CD1c-positive myeloid dendritic cell (primary cell): Measurements from ENCODE around the gene AP2B1.

Experiments
- DNase-seq: peaks from one replicate; pipeline ENCODE4 v3.0.0-alpha.2; 2016; ENCODE audit errors: extremely low spot score

Gene AP2B1

DNA sequence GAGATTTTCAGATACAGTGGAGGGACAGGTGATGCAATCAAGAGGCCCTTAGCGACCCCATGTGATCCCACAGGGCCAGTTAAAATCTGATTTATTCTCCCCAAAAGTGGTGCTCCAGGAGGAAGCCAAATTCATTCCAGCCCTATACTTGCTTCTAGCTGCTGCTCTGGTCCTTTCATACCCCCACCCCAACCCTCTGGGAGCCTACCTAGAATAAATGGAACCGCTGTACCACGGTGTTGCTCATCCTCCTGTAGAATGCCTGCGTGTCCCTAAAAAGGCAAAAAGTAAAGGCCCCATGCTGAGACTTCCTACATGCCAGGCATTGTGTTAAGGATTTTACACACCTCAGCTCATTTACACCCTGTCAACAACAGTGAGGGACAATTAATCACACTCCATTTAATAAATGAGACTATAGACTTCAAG lies 142.3 kb downstream of the AP2B1 start:
- no peak for DNase-seq

DNA sequence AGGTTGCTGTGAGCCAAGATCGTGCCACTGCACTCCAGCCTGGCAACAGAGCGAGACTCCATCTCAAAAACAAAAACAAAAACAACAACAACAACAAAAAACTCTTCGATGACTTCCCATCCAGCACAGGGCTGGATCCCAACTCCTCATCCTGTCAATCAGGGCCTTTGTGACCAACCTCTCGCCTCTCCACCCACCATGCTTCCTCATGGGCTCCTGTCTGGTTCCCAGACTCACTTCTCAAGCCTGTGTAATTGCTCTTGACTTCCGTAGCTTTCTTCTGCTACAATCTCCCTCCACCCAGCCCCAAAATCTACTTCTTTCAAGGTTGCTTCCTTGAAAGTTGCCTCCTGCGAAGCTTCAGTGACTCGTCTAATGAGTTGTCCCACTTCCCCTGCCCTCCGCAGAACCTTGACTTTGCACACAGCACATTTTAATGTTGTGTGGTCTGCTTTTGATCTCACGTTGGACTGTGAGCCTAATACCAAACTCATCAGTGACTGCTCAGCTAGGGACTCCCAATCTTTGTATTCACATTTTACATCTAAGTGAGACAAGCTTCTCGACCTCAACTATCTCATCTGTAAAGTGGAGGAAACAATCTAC lies 143.4 kb downstream of the AP2B1 start:
- DNase-seq: no peak

DNA sequence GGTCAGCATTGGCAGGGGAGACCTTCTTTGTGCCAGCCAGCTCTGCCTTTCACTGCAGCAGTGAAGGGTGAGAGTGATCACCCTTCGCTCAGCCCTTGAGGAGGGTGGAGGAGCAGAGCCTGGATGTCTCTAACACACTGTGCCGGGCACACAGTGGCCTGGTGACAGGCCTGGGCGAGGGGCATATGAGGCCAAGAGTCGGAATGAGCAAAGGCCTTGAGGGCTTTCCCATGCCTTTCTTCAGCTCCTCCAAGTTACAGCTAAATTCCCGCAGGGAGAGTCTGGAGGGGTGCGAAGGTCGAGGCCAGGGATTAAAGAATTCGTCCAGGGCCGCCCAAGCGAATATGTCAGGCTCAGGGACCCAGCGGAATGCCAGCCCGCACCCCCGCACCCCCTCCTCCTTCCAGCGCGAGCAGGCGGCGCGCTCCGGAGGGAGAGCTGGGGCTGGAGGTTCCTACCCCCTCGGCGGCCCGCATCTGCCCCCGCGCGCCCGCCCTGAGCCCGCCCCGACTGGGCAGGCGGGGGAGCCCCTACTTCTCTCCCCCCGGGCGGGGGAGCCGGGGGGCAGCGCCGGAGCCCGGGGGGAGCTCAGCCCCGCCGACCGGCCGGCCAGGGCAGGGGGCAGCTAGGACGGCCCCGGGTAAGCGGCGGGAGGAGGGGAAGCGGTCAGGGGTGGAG lies 144.3 kb downstream of the AP2B1 start, which contains the start of gene RASL10B:
TSS of gene RASL10B (plus strand) at position 401 of the 678 bp plus-strand sequence. CDS start 3,546 bp downstream, outside the sequence.
- peak; percentile 15 for DNase-seq

DNA sequence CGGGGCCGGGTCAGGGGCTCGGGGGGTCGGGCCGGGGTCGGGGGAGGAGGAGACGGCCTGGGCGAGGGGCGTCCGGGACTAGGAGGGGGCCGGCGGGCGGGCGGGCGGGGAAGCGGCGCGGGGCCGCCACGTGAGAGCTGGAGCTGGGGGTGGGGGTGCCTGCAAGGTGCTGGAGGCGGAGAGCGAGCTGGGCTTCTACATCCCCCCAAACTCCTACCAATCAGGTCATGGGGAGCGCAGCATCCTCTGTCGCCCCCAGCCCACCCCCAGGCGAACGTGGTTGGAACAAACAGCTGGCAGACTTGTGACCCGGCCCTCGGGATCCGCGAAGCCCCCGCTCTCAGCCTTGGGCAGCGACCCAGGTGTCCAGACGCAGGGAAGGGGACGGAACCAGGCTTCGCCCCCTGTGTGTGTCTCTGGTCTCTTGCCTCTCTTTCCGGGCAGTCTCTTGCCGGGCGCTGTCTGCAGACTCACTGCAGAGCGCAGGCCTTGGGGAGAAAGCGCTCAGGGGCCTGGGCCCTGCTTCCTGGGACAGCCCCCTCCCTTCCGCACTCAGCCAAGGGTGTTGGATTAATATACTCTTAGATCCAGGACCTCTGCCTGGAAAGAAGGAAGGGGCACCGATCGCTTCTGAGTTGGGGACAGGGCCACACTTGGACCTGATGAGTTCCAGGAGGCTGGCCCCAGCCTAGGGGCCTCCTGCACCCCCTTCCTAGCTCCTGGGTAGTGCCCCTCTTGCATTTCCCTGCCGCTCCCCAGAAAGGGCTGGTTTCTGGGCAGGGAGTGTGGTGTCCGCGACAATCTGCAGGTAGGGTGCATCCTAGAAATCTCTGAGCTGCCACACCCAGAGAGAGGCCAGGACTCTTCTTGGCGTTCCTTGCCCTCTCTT lies 145.0 kb downstream of the AP2B1 start:
- DNase-seq: no peak

DNA sequence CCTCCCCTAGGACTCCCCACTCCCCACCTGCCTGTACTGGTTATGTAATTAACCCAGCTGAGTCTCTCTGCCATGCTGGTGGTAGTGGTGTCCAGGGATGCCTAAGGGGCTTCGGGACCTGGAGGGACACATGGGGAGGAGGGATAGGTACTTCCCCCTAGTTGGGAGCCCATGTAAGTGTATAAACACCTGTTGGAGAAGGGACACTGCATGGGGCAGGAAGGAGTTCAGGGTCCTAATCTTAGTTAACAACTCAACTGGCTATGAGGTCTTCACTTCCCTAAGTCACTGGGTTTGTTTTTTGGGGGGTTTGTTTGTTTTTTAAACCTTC lies 145.6 kb downstream of the AP2B1 start:
- DNase-seq: no peak

DNA sequence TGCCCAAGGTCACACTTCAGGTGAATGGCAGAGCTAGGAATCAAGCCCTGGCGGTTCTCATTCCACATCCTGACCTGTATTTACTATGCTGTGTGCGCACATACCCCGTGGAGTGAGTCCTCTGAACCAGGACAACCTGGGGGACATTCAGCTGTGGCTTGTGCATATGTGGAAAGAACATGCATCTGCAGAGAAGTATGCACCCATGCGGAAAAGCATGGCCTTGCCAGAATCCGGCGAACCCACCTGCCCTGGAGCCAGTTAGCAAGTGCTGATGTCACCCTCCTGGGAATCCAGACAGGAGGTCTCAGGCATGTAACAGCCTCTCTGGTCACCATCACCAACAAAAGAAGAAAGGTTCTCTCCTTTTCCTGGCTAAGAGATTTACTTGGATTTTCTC lies 146.2 kb downstream of the AP2B1 start:
- DNase-seq: no peak

DNA sequence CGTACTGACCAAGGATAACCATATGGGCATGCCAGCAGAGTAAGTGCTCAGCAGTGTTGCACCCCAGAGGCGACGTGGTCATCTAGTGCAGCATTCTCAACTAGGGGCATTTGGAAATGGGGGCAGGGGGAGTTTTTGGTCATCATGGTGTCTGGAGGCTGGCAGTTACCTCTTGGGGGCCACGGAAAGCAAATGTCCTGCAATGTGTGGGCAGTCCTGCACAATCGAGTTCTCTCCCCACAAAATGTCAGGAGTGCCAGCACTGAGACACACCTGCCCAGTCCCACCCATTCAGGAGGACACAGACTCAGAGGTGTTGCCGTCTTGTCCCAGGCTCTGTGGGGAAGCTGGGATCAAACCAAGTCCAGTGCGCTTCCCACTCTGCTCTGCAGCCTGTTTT lies 147.3 kb downstream of the AP2B1 start:
- no peak for DNase-seq

GRCh38 chr17:35735036-35735805 lies 148.1 kb downstream of the AP2B1 start:
- DNase-seq: no peak

DNA sequence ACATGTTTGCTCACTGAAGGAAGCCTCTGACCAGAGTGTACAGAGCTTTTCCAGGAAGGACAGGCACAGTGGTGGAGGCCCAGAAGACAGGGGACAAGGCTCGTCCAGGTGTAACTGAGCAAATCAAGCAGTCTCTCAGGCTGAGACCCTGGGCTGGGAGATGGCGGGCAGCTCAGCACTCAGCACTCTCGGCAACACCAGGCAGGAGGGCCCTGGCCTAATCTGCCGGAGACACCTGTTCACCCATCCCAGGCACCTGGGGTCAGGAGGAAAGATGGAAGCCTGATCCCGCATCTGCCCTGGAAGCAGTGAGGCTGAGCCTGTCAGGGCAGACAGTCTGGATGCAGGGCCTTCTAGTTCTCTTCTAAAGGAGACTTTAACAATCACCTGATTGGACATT lies 149.1 kb downstream of the AP2B1 start:
- no peak for DNase-seq

- DNase-seq: no peak
Measured at GRCh38 chr17:35738519-35739133, 151.5 kb downstream of the AP2B1 start.

DNA sequence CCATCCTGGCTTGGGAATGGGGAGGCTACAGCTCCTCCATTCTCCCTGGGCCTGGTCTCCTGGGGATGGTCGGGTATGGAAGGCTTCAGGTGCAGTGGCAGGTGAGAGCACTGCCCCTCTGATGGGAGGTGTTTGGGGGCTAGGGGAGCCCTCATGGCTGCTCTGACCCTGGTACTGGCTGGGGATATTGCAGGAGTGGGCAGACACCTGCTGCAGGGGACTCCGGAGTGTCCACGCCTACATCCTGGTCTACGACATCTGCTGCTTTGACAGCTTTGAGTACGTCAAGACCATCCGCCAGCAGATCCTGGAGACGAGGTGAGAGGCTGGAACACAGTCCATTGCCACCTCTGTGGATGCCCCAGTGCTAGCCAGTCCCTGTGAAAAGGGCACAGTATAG lies 153.1 kb downstream of the AP2B1 start:
- DNase-seq: no peak

DNA sequence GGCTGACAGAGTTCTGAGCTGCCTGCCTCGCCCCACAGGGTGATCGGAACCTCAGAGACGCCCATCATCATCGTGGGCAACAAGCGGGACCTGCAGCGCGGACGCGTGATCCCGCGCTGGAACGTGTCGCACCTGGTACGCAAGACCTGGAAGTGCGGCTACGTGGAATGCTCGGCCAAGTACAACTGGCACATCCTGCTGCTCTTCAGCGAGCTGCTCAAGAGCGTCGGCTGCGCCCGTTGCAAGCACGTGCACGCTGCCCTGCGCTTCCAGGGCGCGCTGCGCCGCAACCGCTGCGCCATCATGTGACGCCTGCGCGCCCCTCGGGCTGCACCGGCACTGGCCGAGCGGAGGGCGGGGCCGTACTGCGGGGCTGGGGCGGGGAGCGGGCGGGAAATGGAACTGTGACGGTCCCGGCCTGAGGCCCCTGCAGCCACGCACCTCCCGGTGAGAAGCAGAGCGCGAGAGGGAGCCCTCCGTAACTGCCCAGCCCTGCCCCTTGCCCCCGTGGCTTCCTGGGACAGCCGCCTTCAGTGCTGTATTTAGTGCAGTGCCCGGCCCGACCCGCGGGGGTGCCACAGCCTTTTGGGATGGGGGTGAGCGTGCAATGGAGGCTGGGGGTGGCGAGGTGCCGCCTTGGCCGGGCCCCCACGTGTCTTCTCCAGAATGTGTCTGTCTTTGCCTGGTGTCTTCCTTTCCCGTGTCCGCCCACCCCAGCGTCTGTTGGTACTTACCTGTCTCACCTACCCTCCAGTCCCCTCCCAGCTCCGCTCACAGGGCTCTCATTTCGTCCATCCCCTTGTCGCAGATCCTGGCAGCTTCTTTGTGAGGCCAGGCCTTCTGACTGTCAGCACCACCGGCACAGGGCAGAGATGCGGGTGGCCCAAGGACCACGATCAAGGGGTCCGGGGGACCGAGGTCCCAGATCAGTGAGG lies 154.1 kb downstream of the AP2B1 start:
- peak; percentile 6 for DNase-seq

DNA sequence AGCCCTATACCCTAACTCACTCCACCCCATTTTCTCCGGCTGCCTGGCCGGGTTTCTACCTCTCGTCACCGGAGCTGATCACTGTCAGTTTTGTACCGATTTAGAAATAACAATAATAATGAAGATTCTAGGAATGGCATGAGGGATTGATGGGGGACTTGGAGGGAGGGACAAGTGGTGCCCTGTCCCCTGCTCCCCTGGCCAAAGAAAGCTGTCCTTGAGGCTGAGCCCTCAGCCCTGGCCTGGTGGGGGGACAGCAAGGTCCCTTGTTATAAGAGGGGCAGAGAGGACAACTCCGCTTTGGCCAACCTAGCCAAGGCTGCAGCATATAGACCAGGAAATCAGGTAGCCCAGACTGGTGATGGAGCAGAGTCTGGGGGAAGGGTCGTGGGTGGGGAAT lies 155.4 kb downstream of the AP2B1 start:
- DNase-seq: no peak

GRCh38 chr17:35742896-35743477 lies 155.9 kb downstream of the AP2B1 start:
- DNase-seq: no peak

DNA sequence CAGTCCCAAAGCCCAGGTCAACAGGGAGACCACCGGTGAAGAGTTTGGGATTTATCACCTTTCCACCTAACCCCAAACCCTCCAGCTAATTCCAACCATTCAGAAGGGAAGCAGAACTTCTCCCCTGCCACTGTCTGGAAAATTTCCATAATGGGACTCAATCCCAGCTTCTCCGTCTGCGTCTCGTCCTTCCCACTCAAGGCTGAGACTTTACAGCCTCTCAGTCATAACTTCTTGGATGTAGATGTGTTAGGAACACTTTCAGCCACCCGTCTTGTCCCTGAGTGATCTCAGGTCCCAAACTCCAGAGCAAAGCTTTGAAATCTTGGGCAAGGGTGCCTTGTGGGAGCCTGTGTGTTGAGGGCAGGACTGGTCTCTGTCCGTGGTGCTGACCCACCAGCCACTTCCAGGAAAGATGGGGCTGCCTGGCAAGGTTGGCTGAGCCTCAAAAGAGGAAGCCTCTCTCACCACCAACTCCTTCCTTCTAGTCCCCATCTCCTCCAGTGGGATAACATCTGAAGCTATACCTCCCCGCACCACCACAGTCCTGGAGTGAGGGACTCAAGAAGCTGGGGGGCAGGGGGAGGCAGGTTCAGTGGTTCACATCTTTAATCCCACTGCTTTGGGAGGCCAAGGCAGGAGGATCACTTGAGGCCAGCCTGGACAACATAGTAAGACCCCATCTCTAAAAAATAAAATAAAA lies 156.7 kb downstream of the AP2B1 start:
- peak; percentile 44 for DNase-seq

GRCh38 chr17:35744830-35745229 lies 157.7 kb downstream of the AP2B1 start:
- no peak for DNase-seq

DNA sequence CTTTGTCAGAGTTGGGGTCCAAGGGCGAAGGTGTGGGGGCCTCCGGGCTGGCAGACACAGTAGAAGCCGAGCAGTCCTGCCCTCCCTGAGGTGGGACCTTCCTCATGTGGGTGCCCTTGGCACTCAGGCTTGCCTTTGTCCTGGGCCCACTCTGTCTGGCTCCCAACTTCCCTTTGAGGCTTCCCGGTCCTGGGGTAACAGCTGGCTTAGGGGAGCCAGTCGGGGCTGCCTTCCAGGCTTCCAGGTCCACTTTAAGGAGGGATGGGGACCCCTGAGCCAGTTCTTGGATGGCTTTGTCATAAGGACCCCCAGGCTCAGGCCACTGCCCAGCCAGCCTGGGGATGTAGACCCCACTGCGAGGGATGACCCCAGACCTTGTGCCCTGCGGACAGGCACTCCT lies 158.1 kb downstream of the AP2B1 start:
- DNase-seq: no peak

DNA sequence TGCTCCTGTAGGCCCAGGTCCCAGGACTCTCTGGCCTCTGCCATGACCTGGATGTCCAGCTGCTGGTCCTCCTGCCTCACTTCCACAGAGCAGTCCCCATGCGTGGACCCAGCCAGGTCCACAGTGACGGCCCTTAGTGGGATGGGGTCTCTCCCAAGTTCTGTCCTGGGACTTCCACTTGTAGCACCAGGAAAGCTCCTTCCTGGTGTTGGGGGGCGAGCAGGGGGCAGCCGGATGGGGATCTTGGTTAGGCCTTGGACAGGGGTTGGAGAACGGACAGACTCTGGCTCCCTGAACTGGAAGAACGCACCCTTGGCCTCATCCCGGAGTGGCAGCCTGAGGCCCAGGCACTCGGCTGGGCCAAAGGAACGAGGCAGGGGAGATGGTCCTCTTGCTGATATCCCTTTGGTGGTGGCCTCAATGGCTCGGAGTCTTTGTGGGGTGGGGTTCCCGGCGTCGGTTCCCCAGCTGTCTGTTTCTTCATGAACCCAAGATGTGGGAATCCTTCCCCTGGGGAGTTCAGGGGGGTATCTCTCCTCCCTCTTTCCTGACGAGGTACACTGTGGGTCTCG lies 158.7 kb downstream of the AP2B1 start:
- DNase-seq: no peak

GRCh38 chr17:35747540-35748017 lies 160.5 kb downstream of the AP2B1 start:
- DNase-seq: peak; percentile 81
